Ovary (tissue), 3 donors: ENCODE results near the gene CACNA2D3.

ENCODE experiments used
- CTCF ChIP-seq, 3 donors: fragments of 450-650 bp in 2 of 3; fragments of 200-600 bp in 1 of 3; IDR thresholded peaks; one replicate each; pipeline versions ENCODE4 v1.5.1 to v1.8.0; 2016 to 2022; ENCODE audit warnings: antibody characterized with exemption in 3 of 3, mild to moderate bottlenecking in 1 of 3
- EP300 ChIP-seq: sonication (generic); formaldehyde crosslinking; IDR thresholded peaks from one replicate; pipeline ENCODE4 v1.6.1; 2017; ENCODE audit warnings: antibody characterized with exemption
- POLR2A ChIP-seq: fragments of 450-650 bp; IDR thresholded peaks from one replicate; pipeline ENCODE4 v1.6.1; 2017; ENCODE audit warnings: antibody characterized with exemption, mild to moderate bottlenecking, moderate library complexity
- donor health status: DM: no; HTN: no; CAD: no.

- TF ChIP-seq CTCF (IDR thresholded peaks at IDR 0.05) (no peak), POLR2A (no peak), EP300 (no peak)
Measured at GRCh38 chr3:54202054-54202453, 79.7 kb downstream of the CACNA2D3 start.
